ENCODE measurements around the gene CDK6.
"Not testable (repeated sequence)": the region's sequence is repeated elsewhere in the genome, so short reads cannot be mapped to it uniquely, and the experiment has no call there.

The CDK6 gene

DNA sequence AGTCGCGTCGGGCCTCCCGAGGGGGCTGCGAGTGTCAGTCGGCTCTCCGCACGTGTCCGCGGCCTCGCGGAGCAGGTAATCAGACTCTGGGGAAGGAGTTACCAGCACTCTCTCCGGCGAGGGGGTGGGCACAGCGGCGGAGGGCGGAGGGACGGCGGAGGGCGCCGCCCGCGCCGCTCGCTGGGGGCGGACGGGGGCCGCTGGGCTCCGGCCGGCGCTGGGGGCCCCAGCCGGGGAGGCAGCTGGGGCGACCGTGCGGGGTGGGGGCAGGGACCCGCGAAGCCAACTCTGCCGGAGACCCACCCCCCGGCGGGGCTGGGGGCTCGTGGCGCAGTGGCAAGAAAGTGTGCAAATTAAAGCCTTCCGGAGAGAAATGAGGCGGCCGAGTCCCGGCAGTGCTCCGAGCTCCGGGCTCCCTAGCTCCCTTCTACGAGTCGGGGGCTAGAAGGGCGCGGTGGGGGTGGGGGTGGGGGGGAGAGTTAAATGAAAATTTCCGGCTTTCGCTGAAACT, at the start of gene CDK6:
TSS of gene CDK6 (minus strand) at position 85 of the 511 bp plus-strand sequence. CDS start 3,250 bp downstream, outside the sequence.
- DNase-seq: peak; percentile 63

DNA sequence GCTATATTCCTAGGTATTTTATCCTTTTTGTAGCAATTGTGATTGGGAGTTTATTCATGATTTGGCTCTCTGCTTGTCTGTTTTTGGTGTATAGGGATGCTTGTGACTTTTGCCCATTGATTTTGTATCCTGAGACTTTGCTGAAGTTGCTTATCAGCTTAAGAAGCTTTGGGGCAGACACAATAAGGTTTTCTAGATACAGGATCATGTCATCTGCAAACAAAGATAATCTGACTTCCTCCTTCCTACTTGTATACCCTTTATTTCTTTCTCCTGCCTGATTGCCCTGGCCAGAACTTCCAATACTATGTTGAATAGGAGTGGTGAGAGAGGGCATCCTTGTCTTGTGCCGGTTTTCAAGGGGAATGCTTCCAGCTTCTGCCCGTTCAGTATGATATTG, 49.7 kb upstream of the CDK6 start:
- DNase-seq: not testable (repeated sequence)

DNA sequence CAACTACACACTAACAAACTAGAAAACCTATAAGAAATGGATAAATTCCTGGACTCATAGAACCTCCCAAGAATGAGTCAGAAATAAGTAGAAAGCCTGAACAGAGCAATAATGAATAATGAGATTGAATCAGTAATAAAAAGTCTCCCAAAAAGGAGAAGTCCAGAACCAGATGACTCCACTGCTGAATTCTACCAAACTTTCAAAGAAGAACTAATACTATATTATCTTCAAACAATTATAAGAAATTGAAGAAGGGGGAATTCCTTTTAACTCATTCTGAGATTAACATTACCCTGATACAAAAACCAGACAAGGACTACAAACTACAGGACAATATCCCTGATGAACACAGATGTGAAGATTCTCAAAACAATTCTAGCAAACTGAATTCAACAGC, 47.8 kb upstream of the CDK6 start:
- no peak for DNase-seq

DNA sequence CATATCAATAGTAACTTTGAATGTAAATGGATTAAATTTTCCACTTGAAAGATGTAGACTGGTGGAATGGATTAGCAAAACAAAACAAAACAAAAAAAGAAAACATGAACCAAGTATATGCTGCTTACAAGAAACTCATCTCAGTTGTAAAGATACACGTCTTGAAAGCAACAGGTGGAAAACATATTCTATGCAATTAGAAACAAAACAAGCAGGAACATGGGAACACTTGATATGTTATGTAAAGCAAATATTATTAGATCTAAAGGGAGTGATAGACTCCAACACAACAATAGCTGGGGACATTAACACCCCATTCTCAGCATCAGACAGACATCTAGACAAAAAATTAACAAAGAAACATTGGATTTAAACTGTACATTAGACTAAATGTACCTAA, 46.4 kb upstream of the CDK6 start:
- DNase-seq: no peak

DNA sequence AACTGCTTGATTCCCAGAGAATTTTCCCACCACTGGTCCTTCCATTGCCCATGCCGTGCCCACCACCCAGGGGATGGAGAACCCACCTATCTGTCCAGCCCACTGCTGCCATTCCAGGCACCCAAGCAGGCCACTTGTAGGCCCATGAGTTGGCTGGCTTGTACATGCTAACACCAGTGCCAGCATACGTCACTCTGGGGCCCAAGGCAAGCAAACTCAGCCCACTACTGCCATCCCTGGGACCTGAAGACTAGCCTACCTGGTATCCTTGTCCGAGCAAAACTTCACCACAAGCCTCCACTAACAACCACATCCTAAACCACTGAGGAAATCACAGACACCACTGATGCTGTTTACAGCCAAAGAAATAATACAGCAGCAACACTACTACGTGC, 44.7 kb upstream of the CDK6 start:
- DNase-seq: no peak

DNA sequence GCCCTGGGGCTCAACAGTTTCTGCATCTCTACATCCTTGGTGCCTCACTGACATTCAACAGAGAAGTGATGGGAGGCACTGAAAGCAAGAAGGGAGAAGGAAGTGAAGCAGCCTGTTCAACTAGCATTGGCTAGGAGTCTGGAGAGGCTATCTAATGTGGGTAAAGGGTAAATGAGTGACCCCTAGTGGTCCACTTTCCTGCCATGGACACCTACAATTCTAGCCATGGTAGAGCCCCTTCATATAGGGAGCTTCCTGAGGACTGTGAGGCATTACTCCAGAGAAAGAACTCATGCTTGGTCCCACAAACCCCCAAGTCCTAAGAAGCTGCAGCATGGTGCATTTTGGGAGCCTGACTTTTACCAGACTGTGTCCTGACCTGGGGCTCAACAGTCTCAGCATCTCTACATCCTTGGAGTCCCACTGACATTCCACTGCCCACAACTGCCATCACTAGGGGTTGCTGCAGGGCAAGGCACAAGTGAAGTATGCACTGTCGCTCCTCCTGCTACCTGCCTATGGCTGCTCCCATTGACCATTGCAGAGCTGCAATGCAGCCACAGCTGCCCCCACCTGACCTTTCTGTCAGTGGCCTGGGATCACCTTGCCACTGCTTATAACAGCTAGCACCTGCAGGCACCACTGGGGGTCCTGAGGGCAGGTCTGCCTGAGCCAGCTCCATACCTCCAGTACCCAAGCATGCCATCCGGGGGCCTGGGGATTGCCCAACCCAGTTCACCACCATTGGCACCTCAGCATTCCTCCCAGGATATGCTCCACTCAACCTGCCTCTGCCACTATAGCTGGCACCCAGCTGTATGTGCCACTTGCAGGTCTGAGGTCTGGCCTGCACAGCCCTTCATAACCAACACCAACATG, 44.1 kb upstream of the CDK6 start:
- DNase-seq: no peak

DNA sequence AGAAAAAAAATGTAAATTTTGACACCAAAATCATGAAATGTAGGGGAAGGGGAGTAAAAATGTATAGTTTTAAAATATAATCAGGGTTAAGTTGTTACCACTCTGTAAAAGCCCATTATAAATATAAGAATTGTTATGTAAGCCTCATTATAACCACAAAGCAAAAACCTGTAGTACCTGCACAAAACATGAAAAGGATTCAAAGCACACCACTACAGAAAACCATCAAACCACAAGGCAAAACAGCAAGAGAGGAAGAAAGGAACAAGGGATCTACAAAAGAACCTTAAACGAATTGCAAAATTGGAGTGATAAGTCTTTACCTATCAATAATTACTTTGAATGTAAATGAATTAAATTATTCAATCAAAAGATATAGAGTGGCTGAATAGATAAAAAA, 41.0 kb upstream of the CDK6 start:
- DNase-seq: no peak

DNA sequence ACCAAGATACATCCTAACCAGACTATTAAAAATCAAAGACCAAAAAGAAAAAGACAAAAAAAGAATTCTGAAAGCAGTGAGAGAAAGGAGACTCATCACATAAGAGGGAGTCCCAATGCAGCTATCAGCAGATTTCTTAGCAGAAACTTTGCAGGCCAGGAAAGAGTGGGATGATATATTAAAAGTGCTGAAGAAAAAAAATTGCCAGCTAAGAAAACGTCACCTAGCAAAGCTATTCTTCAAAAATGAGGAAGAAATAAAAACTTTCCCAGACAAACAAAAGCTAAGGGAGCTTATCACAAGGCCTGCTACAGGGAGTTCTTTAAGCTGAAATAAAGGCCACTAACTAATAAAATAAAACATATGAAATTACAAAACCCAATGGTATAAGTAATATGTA, 40.5 kb upstream of the CDK6 start:
- no peak for DNase-seq

DNA sequence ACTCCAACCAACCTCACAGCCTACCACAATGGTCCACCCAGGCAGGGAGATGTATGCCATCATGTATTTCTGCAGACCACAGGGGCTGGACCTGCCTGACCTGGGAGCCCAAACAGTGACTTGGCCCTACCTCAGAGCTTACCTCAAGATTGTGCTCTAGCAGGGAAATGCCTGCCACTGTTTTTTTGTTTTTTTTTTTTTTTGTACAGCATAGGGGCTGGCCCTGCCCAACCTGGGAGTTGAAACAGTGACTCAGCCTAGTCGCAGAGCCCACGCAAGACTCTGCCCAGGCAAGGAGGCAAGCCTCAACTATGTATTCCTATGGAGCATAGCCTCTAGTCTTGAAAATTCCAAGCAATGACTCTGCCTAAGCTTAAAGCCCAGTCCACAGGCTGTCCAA, 39.3 kb upstream of the CDK6 start:
- DNase-seq: no peak

DNA sequence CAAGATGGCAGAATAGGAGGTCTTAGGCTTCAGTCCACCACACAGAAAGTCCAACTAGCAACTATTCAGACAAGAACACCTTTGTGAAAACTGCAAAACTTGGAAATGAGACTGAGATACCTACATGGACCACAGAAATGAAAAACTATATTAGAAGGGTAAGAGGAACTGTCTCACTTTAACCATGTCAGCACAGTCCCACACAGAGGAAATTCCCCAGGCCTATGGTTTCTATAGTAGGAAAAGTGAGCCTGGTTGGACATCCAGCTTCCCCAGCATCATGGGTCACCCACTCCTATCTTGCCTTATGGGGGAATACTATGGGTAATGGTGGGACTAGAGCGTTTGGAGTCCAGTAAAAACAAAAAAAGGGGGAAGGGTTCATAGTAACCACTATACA, 38.8 kb upstream of the CDK6 start:
- DNase-seq: no peak

DNA sequence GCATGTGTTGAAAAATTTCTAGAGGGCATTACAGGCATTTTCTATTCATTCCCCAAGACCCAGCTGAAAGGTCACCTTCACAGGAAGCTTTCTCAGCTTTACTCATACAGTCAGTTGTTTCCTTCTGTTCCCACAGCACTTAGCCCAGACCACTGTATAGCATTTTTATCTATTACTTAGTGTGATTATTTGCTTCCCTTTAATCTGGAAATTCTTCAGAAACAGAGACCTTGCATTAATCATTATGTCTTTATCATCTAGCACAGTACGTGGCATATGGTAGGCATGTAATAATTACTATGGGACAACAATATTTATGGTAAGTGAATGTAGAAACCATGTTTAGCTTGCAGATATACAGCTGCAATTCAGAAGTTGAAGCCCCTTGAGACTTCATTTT, 38.2 kb upstream of the CDK6 start:
- DNase-seq: no peak

DNA sequence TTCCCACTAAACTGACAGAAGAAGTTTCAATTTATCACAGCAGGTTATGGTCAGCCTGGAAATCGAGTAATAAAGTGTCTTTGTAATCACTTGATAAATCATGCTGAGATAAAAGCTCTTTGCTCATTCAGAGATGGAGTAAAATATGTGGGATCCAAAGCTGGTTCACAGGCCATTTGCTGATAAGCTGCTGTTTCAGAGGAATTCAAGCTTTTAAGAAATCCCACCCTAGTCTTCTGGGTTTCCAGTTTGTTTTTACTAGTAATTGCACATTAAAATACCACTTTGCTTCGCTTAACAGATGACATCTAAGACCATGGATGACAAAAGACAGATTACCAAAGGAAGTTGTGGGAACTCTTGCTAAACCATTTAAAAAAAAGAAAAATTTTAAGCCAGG, 37.4 kb upstream of the CDK6 start:
- DNase-seq: no peak

DNA sequence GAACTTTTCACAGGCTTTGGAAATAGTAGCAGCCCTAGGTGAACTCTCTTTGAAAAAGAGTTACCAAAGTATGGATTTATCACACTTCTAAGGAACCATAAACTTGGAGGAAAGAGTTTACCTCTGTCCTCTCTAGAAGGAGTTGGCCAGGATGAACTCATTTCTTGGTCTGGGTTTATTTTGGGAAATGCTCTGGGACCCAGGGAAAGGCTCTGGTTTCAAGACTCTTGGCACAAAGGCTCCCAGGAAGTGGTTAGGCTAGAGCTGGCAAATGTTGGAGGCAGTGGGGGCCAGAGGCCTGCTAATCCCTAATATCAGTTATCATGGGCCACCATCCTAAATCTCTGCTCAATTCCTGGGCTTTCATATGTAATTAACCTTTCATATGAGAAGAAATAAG, 36.3 kb upstream of the CDK6 start:
- DNase-seq: no peak

DNA sequence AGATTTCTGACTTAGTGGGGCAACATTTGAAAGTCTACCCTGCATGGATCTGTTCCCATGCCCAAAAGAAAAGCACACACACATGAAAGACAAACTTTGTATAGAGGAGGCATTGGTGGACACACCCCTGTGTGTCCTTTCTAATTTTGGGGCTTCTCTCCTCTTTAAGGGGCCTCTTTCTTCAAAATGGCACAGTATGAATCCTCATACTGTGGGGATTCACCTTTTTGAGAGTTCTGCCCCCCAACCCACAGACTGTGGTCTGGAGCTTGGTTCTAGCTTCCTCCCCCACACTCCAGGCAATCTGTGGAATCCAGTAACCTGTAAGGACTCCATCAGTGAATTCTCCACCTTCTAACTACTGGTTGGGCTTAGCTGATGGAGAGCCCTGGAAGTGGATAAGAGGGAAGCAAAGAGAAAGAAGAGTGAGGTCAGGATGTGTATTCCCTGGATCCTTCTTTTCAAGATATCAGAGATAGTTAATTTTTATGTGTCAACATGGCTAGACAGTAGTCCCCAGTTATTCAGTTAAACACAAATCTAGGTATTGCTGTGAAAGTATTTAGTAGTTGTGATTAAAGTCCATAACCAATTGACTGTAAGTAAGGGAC, 32.4 kb upstream of the CDK6 start:
- no peak for DNase-seq

DNA sequence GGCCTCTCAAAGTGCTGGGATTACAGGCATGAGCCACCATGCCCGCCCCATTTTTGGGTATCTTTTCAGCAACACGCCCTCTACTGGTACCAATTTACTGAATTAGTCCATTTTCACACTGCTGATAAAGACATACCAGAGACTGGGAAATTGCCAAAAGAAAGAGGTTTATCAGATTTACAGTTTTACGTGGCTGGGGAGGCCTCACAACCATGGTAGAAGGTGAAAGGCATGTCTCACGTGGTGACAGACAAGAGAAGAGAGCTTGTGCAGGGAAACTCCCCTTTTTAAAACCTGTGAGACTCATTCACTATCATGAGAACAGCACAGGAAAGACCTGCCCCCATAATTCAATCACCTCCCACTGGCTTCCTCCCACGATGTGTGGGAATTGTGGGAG, 27.8 kb upstream of the CDK6 start:
- DNase-seq: not testable (repeated sequence)

DNA sequence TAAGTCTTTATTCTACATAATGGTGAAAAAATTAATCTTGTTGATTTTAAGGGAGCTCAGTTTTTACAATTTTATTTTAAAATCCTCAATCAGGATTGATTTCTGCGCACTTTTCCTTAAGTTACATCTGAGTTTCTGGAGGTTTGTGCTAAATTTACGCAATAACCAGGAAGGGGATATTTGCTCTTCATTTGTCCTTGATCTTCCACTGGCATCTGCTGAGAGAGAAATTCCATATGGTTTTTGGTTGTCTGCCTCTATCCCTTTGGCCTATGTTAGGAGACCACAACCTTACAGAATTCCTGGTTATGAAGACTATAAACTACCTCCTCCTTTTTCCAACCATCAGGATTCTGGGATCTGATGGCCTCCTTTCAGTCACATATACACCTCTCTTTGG, 20.1 kb upstream of the CDK6 start:
- DNase-seq: no peak

DNA sequence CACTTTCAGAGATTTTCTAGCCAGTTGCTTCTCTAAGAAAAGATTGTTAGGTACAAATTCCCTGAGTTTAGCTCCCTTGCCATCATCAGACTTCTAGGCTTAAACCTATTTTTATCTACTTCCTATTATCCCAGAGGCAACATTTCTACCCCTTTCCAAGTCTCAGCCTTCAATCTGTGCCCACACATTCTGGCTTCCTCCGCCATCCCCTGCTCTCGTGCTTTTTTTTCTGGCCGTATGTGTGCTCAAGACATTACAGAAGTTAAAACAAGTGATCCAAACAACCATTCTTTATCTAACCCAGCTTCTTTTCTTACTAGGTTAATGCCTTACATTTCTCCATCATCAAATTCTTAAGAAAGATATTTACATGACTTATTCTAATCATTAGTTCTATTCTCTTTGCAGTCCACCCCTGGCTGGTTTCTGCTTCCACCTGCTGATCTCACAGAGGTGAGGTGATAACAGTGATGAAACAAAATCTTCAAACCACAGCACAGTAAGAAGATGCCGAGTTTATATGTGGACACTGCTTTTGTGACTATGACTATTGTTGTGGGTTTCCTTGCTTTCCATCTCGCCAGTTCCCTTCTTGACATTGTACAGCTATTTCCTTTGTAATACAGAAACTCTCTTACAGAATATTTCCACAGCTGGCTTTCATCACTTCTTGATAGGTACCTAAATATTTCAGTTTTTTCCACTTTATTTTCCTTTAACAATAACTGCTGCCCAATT, 18.3 kb upstream of the CDK6 start:
- no peak for DNase-seq

DNA sequence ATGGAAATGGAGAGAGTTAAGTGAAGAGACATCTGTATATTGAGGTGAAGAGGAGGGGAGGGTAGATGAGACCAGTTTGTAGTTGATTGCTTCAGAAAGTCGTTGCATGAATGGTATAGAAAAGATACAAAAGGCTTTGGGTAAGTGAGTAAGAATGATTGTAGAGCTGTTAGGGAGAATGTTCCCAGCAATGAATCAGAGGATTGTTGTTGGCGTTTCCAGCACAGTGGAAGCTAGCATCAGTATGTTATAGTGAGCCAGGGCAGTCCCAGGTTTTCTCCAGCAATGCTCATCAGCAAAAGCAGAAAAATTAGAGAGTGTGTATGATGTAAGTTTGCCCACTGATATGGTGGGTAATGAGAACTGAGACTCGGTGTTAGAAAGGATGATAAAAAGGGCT, 15.4 kb upstream of the CDK6 start:
- DNase-seq: no peak

DNA sequence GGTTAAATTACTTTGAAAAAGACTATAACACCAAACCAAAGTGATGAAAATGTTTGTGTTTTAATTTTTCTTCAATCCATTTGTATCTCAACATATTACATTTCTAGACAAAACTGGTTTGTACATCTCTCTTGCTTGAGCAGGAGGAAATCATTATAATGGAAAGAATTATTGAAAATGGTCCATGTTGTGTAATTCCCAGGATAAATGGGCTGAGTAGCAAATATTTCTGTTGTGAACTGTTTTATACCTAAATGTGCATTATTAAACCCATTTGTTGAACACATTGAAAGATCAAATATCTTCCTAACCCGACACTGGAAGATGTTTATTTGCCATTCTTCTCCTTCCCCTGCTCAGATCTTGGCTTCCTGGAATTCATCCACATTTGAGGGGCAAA, 14.1 kb upstream of the CDK6 start:
- no peak for DNase-seq

DNA sequence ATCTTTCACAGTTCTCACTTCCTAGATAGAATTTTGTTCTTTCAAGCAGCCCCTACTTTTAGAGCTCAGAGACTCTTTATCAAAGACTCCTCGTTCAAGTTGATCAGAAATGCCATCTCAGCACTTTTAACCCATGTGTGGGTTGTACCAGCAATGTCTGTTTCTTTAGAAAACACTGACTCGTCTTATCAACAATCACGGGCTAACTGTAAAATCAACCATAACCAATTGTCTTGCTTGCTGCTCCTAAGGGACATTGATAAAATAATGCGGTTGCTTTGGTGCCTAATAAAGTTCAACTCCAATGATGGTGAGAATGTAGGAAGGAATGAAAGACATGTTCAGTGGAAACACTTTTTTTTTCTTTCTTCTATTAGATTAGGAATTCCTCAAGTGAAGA, 12.9 kb upstream of the CDK6 start:
- no peak for DNase-seq

DNA sequence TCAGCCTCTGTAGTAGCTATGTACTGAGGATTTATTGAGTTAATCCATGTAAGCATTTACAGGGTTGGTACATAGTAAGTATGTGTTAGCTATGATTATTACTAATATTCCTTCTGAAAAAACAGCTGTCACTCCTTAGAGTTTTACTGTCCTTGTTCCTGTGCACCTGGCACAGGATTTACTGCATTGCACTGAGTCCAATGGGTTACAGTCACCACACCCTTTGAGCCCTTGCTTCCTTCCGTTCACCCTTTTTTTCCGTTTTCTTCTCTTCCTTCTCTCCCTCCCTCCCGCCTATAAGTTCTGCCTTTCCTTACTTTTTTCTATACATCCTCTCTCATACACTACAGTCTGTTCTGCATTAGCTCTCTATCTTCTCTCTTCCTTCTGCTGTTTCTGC, 12.5 kb upstream of the CDK6 start:
- no peak for DNase-seq

DNA sequence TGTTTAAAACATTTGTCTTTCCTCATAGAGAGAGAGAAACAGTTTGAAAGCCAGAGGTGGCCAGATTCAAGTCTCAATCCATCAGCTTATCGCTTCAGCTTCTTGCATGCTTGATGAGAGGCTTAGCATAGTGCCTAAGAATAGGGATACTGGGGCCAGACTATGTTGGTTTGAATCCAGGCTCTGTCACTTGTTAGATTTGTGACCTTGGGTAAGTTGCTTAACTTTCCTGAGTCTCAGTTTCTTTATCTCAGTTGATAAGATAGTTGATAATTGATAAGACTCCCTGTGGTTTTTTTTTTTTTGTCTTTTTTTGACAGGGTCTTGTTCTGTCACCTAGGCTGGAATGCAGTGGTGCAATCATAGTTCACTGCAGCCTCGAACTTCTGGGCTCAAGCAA, 12.1 kb upstream of the CDK6 start:
- no peak for DNase-seq

DNA sequence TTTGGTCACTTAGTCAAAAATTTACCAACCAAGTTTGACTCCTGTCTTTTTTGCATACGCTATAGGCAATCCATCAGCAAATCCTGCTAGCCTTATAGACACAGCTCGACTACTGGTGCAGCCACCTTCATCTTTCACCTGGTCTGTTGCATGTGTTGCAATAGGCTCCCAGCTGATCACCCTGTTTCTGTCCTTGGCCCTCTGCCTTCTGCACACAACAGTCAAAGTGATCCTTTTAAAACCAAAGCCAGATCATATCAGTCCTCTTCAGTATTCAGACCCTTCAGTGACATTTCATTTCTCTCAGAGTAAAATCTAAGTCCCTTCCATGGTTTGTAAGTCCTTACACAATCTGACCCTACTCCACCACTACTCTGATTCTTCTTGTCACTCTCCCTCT, 10.9 kb upstream of the CDK6 start:
- DNase-seq: no peak

DNA sequence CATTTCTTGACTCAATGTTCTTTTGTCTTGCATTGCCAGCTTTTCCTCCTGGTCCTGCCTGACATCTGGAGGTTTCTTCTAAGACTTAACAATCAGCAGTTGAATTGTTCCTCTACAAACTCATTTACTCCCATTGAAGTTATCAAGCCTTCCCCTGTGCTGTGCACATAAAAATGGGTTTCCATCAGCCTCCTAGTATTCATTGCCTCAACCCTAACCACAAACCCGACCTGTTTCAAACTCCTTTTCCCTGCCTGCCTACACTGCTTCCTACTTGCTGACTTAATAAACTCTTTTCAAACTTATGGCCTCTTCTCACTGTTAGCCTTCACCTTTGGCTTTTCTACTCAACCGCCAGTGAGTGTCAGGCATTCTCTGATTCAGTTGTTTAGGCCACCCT, 9.4 kb upstream of the CDK6 start:
- DNase-seq: no peak
